ENCODE measurements around the gene RPTOR.

RPTOR gene

GRCh38 chr17:80913928-80914821, 369.5 kb downstream of the RPTOR start:
- no peak for DNase-seq (ENCODE audit: extremely low read depth in 1 of 2, low read depth in 1 of 2)

GRCh38 chr17:80916246-80916645, 371.6 kb downstream of the RPTOR start:
- DNase-seq (ENCODE audit: extremely low read depth in 1 of 2, low read depth in 1 of 2), result no peak

- DNase-seq (ENCODE audit: extremely low read depth in 1 of 2, low read depth in 1 of 2), result no peak
Observed at GRCh38 chr17:80917716-80918560, 373.3 kb downstream of the RPTOR start.

GRCh38 chr17:80918731-80919130, 374.1 kb downstream of the RPTOR start:
- DNase-seq (ENCODE audit: extremely low read depth in 1 of 2, low read depth in 1 of 2), result no peak

- DNase-seq (ENCODE audit: extremely low read depth in 1 of 2, low read depth in 1 of 2), result no peak
Observed at GRCh38 chr17:80919331-80920311, 375.0 kb downstream of the RPTOR start.

GRCh38 chr17:80920441-80920840, 375.8 kb downstream of the RPTOR start:
- no peak for DNase-seq (ENCODE audit: extremely low read depth in 1 of 2, low read depth in 1 of 2)

GRCh38 chr17:80921159-80921558, 376.5 kb downstream of the RPTOR start:
- DNase-seq (ENCODE audit: extremely low read depth in 1 of 2, low read depth in 1 of 2), result no peak

GRCh38 chr17:80921741-80922579, 377.3 kb downstream of the RPTOR start:
- no peak for DNase-seq (ENCODE audit: extremely low read depth in 1 of 2, low read depth in 1 of 2)

GRCh38 chr17:80922580-80923160, 378.0 kb downstream of the RPTOR start:
- no peak for DNase-seq (ENCODE audit: extremely low read depth in 1 of 2, low read depth in 1 of 2)

GRCh38 chr17:80923211-80924110, 378.8 kb downstream of the RPTOR start:
- DNase-seq (ENCODE audit: extremely low read depth in 1 of 2, low read depth in 1 of 2), result no peak

- no peak for DNase-seq (ENCODE audit: extremely low read depth in 1 of 2, low read depth in 1 of 2)
Observed at GRCh38 chr17:80924111-80924806, 379.6 kb downstream of the RPTOR start.

GRCh38 chr17:80924807-80925610, 380.4 kb downstream of the RPTOR start:
- DNase-seq (ENCODE audit: extremely low read depth in 1 of 2, low read depth in 1 of 2), result no peak

- DNase-seq (ENCODE audit: extremely low read depth in 1 of 2, low read depth in 1 of 2), result no peak
Observed at GRCh38 chr17:80925688-80926335, 381.2 kb downstream of the RPTOR start.

GRCh38 chr17:80926591-80927250, 382.1 kb downstream of the RPTOR start:
- no peak for DNase-seq (ENCODE audit: extremely low read depth in 1 of 2, low read depth in 1 of 2)

- no peak for DNase-seq (ENCODE audit: extremely low read depth in 1 of 2, low read depth in 1 of 2)
Observed at GRCh38 chr17:80927791-80928216, 383.2 kb downstream of the RPTOR start.

GRCh38 chr17:80929449-80929848, 384.8 kb downstream of the RPTOR start:
- no peak for DNase-seq (ENCODE audit: extremely low read depth in 1 of 2, low read depth in 1 of 2)

All from activated CD8-positive, alpha-beta memory T cell treated with anti-CD3 and anti-CD28 coated beads for 1 hour (primary cell).